Stomach (tissue), 9 donors: ENCODE data around the gene RAB3C. TPM values are rescaled to one million over a fixed set of nuclear protein-coding genes. Genes with fewer than 3 reads are reported as not detected.

Experiments used
- DNase-seq, 2 donors: peaks; one replicate each; pipeline versions ENCODE4 v3.0.0 to v3.0.0-alpha.2; 2013 to 2019
- H3K27ac ChIP-seq, 5 donors: fragments of 200-600 bp in 4 of 5; sonication (generic) in 4 of 5; one replicate each; pipeline ENCODE4 v1.5.1; 2013 to 2019; ENCODE audit warnings: mild to moderate bottlenecking in 1 of 5, moderate library complexity in 1 of 5
- H3K27me3 ChIP-seq, 3 donors: fragments of 200-600 bp; sonication (generic); one replicate each; pipeline ENCODE4 v1.5.1; 2017 to 2019; ENCODE audit warnings: mixed run types in 1 of 3
- H3K36me3 ChIP-seq, 4 donors: fragments of 200-600 bp; sonication (generic); 1 replicate in 3 of 4; 2 replicates in 1 of 4; pipeline ENCODE4 v1.5.1; 2016 to 2019
- H3K4me1 ChIP-seq, 4 donors: fragments of 200-600 bp; sonication (generic); one replicate each; pipeline ENCODE4 v1.5.1; 2016 to 2019
- H3K4me3 ChIP-seq, 4 donors: fragments of 200-600 bp; sonication (generic) in 3 of 4; one replicate each; pipeline ENCODE4 v1.5.1; 2016 to 2019; ENCODE audit warnings: mild to moderate bottlenecking in 1 of 4
- H3K9me3 ChIP-seq, 4 donors: fragments of 200-600 bp; sonication (generic); one replicate each; pipeline ENCODE4 v1.5.1; 2016 to 2019
- EP300 ChIP-seq: sonication (generic); formaldehyde crosslinking; IDR thresholded peaks from one replicate; pipeline ENCODE4 v1.6.1; 2017; ENCODE audit warnings: antibody characterized with exemption
- POLR2A ChIP-seq, 4 donors: fragments of 450-650 bp; IDR thresholded peaks; one replicate each; pipeline ENCODE4 v1.6.1; 2016; ENCODE audit warnings: antibody characterized with exemption in 4 of 4, control low read depth in 2 of 4, mild to moderate bottlenecking in 1 of 4, moderate library complexity in 1 of 4
- POLR2AphosphoS5 ChIP-seq, 3 donors: sonication (generic); formaldehyde crosslinking; IDR thresholded peaks; one replicate each; pipeline ENCODE4 v1.6.1; 2016; ENCODE audit warnings: antibody characterized with exemption in 3 of 3
- WGBS, 5 donors: extraction: QIAGEN DNeasy Blood & Tissue Kit in 3 of 5; methylation state at CpG; one replicate each; pipeline versions ENCODE4 v1.1.5 to v1.1.7; 2013 to 2018; 5-methylcytosine and 5-hydroxymethylcytosine counted together
- intact Hi-C: fragments of 100-400 bp; cut with DNase I; formaldehyde crosslinking; loops from one replicate; pipeline ENCODE4 v1.15.1; 2023; ENCODE audit warnings: low total_unique reads
- polyA plus RNA-seq, 3 donors: library from polyadenylated mRNA; stranded (reverse); fragments of 200-250 nt; gene quantifications; one replicate each; pipeline ENCODE4 v1.2.3, GENCODE V29; 2013
- total RNA-seq, 5 donors: library from RNA; depleted of rRNA; stranded (reverse); fragments of >200 nt; gene quantifications; one replicate each; pipeline versions ENCODE4 v1.1.0 to v1.2.3, GENCODE V29; 2014 to 2016
- TF ChIP-seq, protein P1 (sequence below), 7 experiments: fragments of 450-650 bp in 4 of 7; fragments of 200-600 bp in 3 of 7; sonication (generic) in 3 of 7; IDR thresholded peaks; one replicate each; pipeline ENCODE4 v1.5.1; 2016 to 2019; ENCODE audit warnings: antibody characterized with exemption in 7 of 7, control low read depth in 2 of 7, mild to moderate bottlenecking in 1 of 7
- donor health status: healthy with polysubstance abuse.
- donor health status: Bipolar disorder and iron deficiency.
- donor health status: healthy.

RAB3C gene
- total and polyA plus RNA-seq, 8 donors = 0.31 to 7.9 (median 2.2) TPM; not detected in 3

DNA sequence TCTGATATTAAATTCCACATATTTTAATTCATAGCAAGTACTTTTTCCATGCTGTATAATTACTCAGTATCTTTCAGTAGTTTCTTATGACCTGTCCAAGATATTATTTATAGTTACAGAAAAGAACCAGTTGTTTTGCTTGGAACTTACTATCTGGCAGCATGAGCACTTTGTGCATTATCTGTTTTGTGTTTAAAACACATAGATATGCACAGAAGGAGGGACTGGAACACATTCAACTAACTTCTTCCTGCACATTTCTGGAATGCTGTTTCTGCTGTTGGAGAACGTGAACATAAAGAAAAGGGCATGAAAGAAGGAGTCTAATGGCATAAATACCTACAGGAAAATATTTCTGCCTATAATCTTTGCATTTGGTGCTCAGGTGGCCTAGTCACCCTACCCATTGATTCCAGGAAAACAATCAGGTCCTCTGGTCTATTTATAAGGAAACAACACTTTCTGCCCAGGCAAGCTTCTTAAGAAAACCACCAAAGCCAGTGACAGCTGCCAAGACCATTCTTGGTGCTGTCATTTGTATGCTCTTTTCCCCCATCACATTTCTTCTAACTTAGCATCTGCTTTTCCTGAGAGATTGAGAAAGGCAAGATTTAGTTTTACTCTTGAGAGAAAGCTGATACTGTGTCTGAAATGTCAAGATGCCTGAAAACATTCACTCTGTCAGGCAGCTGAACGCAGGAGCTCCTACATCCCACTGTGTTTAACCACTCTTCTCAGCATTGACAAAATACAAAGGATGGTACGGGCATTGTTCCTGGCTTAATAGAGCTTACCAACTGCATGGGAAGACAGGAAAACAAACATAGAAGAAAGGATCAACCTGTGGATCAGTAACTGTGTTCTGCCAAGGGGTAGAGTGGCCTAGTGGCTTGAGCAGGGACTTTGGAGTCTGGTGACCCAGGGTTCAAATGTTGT is 40.3 kb downstream of the RAB3C start:
- DNase-seq = peak in 1 of 2 donors; percentile 25
- Histone ChIP-seq H3K4me3 (no peak overlapping the region), H3K4me1 (peaks cover 0 to 17% (median 4%) of the 10 kb centered on the region in 4 donors), H3K27ac (no peak overlapping the region), H3K36me3 (no peaks in the 10 kb centered on the region), H3K27me3 (no peaks in the 10 kb centered on the region), H3K9me3 (no peaks in the 10 kb centered on the region)
- 59 to 74% (median 61%) methylated on average over 3 of the region's 3 CpGs for WGBS, 5 donors
- intact Hi-C loops = no loop called here
- TF ChIP-seq, protein P1, sequence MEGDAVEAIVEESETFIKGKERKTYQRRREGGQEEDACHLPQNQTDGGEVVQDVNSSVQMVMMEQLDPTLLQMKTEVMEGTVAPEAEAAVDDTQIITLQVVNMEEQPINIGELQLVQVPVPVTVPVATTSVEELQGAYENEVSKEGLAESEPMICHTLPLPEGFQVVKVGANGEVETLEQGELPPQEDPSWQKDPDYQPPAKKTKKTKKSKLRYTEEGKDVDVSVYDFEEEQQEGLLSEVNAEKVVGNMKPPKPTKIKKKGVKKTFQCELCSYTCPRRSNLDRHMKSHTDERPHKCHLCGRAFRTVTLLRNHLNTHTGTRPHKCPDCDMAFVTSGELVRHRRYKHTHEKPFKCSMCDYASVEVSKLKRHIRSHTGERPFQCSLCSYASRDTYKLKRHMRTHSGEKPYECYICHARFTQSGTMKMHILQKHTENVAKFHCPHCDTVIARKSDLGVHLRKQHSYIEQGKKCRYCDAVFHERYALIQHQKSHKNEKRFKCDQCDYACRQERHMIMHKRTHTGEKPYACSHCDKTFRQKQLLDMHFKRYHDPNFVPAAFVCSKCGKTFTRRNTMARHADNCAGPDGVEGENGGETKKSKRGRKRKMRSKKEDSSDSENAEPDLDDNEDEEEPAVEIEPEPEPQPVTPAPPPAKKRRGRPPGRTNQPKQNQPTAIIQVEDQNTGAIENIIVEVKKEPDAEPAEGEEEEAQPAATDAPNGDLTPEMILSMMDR (IDR thresholded peaks at IDR 0.05) = no peak
- TF ChIP-seq POLR2A (IDR thresholded peaks at IDR 0.05) (no peak), POLR2AphosphoS5 (IDR thresholded peaks at IDR 0.05) (no peak), EP300 (no peak)

DNA sequence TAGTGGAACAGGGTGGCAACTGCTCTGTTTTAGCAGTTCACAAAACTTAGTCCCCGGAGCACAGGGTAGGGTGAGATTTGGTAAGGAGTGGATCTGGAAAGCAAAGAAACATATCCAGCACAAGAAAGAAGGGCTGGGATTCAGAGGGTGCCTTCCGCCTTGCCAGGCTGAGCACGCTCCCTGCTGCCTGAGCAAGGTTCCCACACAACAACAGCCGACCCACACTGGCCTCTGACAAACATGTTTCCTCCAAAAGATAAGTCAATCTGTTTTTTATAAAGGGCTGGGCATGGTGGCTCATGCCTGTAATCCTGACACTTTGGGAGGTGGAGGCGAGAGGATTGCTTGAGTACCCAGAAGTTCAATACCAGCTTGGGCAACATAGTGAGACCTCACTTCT is 45.8 kb downstream of the RAB3C start:
- Histone ChIP-seq H3K9me3 (no peaks in the 10 kb centered on the region), H3K4me3 (no peak overlapping the region), H3K36me3 (no peaks in the 10 kb centered on the region), H3K27me3 (no peaks in the 10 kb centered on the region), H3K27ac (peak overlapping the region in 2 of 5 donors; percentile 65 to 77), H3K4me1 (peaks cover 7 to 13% (median 10%) of the 10 kb centered on the region in 4 donors)
- TF ChIP-seq POLR2A (IDR thresholded peaks at IDR 0.05) = no peak
- TF ChIP-seq EP300 = no peak
- TF ChIP-seq, protein P1 (IDR thresholded peaks at IDR 0.05) = no peak
- TF ChIP-seq POLR2AphosphoS5 (IDR thresholded peaks at IDR 0.05) = peak in 1 of 3 donors; percentile 7
- intact Hi-C loops = no loop called here
- WGBS, 5 donors = 39 to 61% (median 50%) methylated on average over 5 of the region's 5 CpGs
- DNase-seq = peak; percentile 50 to 55

DNA sequence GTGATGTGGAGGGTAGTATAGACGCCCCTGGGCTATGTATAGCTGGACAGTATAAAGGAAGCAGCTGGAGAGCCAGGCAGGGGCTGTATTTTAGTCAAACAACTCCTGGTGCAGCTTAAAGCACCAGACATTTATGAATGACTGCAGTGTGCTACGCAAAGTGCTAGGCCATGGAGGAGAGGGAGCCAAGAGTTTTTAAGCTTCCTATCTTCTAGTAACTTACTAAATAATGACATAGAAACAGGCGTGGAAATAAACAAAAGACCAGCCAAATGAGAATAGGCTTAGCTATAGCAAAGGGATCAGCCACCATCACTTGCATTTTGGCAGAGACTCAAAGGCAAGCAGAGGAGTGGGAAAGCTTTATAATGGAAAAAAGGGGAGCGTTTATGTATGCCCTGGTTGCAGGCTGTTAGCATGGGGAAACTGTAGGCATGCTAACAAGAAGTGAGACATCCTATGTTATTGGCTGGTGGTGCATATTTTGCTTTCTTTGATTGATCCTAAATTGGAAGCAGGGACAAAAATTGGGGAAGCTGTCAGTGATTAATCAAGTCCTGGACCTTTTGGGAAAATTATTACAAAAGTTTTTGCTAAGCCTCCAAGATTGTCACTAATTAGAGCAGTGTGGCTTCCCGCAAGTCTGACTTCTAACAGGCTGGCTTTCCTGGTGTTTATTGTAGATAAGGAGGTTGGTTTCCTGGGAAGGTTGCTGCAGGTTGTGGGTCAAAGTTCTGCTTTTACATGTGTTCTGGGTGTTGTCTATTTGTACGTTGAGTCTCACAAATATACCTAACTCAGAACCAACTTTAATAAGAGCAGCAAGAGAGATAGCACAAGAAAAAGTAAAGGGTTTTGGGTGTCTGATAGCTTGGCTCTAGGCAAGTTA is 46.6 kb downstream of the RAB3C start:
- H3K27ac ChIP-seq = peak overlapping the region; percentile 32 to 80 (median 65)
- peak in 2 of 3 donors; percentile 43 to 57 for TF ChIP-seq POLR2AphosphoS5 (IDR thresholded peaks at IDR 0.05)
- no peak for TF ChIP-seq EP300
- peaks cover 7 to 13% (median 10%) of the 10 kb centered on the region in 4 donors for H3K4me1 ChIP-seq
- 12 to 18% (median 13%) methylated on average over 6 of the region's 6 CpGs for WGBS, 5 donors
- no peaks in the 10 kb centered on the region for H3K9me3 ChIP-seq
- DNase-seq = peak; percentile 33 to 78
- no peak overlapping the region for H3K4me3 ChIP-seq
- H3K36me3 ChIP-seq = no peaks in the 10 kb centered on the region
- H3K27me3 ChIP-seq = no peaks in the 10 kb centered on the region
- intact Hi-C loops = no loop called here

DNA sequence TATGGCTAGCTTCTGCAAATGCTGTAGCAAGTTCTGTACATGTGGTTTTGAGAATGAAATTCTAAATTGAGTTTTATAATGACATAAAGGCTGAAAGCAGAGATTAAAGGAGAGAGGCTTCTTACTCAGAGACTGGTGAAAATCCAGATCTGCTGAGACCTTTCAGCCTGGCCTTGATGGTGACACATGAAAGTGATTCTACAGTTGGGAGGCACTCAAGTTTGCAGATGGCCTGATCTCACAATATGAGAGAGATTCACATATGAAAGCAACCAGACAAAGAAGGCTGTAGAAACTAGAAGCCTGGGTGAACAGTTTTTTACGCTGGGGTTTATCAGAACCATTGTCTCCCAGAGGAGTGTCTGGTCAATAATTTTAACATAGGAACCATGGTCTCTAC is 49.0 kb downstream of the RAB3C start:
- Histone ChIP-seq H3K36me3 (no peaks in the 10 kb centered on the region), H3K4me1 (peaks cover 7 to 13% (median 10%) of the 10 kb centered on the region in 4 donors), H3K4me3 (no peak overlapping the region), H3K27ac (no peak overlapping the region), H3K9me3 (no peaks in the 10 kb centered on the region), H3K27me3 (no peaks in the 10 kb centered on the region)
- whole genome bisulfite sequencing, 5 donors = 86 to 95% (median 92%) methylated on average over 1 of the region's 1 CpG
- intact Hi-C loops = no loop called here
- TF ChIP-seq, protein P1 (IDR thresholded peaks at IDR 0.05) = no peak
- TF ChIP-seq EP300 (no peak), POLR2A (IDR thresholded peaks at IDR 0.05) (no peak), POLR2AphosphoS5 (IDR thresholded peaks at IDR 0.05) (no peak)
- DNase-seq = no peak
